HG02973 (cell line): ENCODE measurements around the gene CTCFL.

Source experiments
- ATAC-seq: cut with Tn5 transposase; IDR thresholded peaks from one replicate; pipeline ENCODE4 v1.9.1; 2021; ENCODE audit warnings: moderate library complexity; ENCODE audit not compliant: unreplicated experiment

Gene CTCFL

GRCh38 chr20:57537822-57538221, 12.9 kb upstream of the CTCFL start:
- ATAC-seq, result no peak

DNA sequence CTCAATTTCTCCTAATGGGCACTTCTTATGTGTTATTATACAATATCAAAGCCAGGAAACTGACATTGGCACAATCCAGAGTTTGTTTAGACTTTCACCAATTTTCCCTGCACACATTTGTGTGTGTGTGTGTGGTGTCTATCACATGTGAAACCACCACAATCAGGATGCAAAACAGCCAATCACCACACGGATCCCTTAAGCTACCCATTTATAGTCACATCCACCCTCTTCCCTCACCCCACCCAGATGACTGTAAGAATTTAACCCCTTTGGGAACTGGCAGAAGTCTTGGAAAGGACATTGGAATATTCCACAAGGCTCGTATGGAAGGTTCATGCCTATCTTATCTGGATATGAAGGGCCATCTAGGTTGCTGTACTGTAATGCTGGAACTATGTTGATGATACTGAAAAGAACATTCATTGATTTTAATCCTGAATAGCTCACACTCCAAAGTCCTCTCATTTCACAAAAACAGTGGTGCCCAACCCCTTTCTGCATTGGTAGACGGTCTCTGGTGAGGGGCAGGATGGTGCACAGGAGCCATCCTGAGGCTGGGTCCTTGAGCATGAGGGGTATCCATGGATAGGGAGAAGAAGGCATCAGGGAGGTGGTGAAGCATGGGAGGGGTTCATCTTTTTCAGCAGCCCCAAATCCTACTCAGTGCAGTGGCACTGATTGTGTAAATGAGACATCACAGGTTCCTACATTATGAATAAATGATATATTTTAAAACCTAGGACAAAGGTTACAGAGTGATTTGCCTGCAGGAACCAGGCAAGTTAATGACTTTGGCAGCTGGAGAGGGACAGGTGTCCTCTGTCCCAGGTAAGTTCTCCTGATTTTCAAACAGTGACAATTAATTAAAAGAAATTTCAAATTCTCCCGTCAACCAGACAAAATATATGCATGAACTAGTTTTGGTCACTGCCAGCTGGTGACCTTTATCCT, 12.1 kb upstream of the CTCFL start:
- no peak for ATAC-seq

- no peak for ATAC-seq
Observed at GRCh38 chr20:57536120-57536708, 11.3 kb upstream of the CTCFL start.

DNA sequence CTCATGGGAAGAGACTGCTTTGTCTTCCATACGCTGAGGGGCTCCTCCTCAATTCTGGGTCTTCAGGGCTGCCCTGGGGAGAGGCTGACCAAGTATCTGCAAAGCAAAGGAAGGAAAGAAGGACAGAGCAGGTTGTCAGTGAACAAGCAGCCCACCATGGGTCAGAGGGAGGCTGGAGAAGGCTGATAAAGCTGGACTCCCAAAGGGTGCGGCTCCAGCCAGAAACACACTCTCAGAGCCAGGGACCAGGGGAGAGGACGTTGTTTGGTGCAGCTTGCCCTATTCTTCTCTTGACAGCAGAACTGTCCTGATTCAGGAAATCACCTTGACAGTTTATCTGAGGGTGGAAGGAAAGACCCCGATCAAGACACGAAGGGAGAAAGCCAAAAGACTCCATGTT, 10.4 kb upstream of the CTCFL start:
- no peak for ATAC-seq

GRCh38 chr20:57532104-57532503, 7.2 kb upstream of the CTCFL start:
- ATAC-seq, result no peak

GRCh38 chr20:57530327-57530981, 5.5 kb upstream of the CTCFL start:
- ATAC-seq, result no peak

GRCh38 chr20:57529810-57530209, 4.9 kb upstream of the CTCFL start:
- ATAC-seq, result no peak

DNA sequence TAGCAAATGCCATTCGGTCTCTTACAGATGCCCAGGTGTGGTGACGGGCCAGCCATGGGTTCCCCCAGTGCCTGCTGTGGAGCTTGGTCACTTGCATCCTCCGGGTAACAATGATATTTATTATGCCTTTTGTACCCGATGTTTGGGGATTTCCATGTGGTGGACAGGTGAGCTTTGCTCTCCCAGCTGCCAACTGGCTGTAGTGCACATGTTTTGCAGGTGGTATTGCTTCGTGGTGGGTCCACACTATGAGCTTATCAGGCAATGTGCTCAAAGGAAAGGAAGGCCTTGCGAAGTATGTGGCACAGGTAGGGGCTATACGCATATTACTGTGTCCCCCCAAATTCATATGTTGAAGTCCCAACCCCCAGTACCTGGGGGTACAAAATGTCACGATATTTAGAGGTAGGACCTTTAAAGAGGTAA, 4.2 kb upstream of the CTCFL start:
- no peak for ATAC-seq

DNA sequence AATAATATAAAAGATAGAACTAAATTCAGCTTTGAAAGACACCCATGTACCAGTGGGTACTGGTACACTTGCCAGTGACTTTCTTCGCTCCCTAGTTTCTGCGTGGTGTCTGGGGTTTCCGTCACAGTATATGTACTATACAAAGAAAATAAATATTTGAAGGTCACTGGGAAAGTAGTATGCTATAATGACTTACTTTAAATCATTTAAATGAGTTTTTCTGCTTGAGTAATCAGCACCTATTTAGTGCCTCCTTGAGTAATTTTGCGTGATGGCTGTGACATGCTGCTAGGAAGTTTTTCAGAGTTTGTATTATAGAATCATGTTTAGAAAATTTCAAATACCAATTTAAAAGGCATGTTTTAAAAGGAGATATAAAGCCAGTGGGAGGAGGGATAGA, 3.2 kb upstream of the CTCFL start:
- no peak for ATAC-seq

GRCh38 chr20:57527728-57528127, 2.8 kb upstream of the CTCFL start:
- no peak for ATAC-seq

- no peak for ATAC-seq
Observed at GRCh38 chr20:57526885-57527460, 2.0 kb upstream of the CTCFL start.

DNA sequence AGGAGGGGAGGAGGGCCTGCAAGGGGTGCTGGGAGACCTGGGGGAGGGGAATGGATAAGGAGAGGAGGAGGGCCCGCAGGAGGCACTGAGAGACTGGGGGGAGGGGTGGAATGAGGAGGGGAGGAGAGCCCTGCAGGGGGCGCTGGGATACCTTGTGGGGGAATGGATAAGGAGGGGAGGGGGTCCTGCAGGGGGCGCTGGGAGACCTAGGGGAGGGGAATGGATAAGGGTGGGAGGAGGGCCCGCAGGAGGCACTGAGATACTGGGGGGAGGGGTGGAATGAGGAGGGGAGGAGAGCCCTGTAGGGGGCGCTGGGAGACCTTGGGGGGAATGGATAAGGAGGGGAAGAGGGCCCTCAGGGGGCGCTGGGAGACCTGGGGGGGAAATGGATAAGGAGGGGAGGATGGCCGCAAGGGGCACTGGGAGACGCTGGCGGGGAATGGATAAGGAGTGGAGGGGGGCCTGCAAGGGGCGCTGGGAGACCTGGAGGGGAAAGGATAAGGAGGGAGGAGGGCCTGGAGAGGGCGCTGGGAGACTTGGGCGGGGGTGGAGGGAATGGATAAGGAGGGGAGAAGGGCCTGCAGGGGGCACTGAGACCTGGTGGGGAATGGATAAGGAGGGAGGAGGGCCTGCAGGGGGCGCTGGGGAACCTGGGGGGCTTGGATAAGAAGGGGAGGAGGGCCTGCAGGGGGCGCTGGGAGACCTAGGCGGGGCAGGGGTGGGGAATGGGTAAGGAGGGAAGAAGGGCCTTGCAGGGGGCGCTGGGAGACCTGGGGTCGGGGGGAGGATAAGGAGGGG, 1.3 kb upstream of the CTCFL start:
- ATAC-seq, result no peak

- ATAC-seq, result no peak
Observed at GRCh38 chr20:57525328-57526086, 567 bp upstream of the CTCFL start.

GRCh38 chr20:57523782-57524181, 1.2 kb downstream of the CTCFL start:
- no peak for ATAC-seq

DNA sequence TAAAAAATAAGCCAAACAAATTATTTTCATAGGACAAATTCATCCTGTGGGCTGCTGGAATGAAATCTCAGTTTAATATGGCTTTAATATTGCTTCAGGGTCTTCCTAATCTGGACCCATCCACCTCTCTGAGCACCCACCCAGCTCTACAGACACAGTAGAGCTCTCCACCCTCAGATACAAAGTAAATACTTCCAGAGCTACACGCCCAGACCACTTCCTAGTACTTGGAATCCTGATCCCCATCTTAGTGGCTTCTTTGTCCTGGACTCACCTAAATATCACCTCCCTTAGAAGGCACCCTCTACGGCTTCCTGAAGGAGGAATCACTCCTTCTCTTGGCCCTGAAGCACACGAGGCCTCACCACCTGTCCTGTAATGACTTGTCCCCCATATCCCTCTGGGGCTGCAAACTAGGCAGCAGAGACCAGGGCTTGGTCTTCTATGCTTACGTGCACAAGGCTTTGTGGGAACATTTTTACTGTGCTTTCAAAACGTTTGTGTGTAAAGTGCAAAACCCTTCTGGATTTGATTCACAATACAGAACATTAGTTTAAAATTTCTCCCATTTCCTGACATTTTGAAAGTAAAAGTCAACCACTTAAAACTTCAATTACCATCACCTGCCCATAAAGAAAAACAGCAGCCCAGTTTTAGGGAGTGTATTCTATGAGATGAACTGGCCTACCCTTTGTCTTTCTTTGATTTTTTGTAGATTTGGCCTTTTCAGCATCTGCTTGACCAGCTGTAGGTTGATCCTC, 2.4 kb downstream of the CTCFL start:
- ATAC-seq, result no peak

DNA sequence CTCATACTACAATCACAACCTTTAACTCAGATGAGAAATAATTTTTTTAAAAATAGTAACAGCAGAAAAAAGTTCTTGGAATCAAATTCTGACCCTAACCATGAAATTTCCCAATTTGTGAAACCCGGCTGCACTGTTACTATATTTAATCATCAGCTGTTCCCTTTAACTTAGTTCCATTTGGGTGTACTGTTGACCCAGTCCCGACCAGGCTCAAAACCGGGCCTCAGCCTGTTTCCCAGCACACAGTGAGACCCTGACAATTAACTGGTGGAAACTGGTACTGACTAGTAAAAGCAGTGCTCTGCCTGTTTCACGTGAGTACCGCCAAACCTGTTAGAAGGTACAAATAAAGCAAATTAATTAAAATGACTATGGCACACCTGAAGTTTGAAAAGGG, 7.0 kb downstream of the CTCFL start:
- ATAC-seq, result no peak

GRCh38 chr20:57514273-57514751, 10.6 kb downstream of the CTCFL start:
- no peak for ATAC-seq

- ATAC-seq, result no peak
Observed at GRCh38 chr20:57513199-57513598, 11.7 kb downstream of the CTCFL start.

DNA sequence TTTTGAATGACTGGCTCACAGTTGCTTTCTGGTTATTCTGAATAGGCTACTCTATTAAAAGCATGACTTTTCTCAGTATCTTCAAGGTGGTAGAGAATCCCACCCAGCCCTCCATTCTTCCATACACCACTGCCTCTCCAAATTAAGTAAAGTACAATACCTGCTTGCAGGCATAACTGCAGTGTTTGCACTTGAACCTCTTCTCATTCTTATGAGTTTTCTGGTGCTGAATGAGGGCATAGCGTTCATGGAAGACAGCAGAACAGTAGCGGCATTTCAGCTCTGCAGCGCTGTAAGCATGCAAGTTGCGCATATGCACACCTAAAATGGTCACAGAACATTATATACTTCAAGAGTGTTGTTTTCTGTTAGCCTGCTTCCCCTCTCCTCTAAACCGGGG, 12.5 kb downstream of the CTCFL start:
- no peak for ATAC-seq
